Measurements from ENCODE around the gene TTC29. TPM values are rescaled to one million over a fixed set of nuclear protein-coding genes. Genes with fewer than 3 reads are reported as not detected.
"Not testable (repeated sequence)": the region's sequence is repeated elsewhere in the genome, so short reads cannot be mapped to it uniquely, and the experiment has no call there.

TTC29 gene
- total RNA-seq, 1 donor from 2014 or later = 0.78 TPM

DNA sequence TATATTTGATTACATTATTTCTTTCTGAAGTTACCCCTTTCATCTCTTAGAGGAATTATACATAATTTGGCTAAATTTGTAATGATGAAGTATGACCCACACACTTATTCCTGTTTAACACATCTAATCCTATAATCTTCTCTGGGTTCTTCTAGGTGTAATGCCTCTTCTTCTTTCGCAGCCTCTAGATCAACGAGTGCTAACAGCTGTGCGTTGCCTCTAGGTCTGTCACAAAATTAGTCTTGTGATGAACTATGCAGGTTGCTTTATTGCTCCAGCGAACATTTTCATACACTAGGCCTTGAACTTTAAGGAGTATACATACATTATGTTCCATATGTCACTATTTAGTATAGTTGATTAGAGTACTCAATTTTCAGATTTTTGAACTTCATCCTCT, 89.9 kb downstream of the TTC29 start:
- DNase-seq = no peak

DNA sequence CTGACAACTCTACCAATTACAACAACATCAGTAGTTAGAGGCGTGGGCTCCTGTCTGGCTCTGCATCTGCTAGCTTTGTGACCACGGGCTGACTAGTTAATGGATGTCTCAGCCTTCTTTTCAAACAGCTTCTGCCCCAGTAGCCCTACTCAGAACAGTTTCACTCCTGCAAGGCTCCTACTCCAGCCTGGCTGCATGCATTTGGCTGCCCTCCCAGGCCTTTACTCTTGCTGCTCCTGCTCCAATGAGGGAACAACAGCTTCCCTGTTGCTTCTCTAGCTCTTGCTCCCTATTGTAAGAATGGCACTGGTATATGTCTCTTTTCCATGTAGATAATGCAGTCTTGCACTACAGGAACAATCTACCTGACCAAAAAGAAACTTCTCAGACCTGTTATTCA, 93.3 kb downstream of the TTC29 start:
- no peak for DNase-seq

DNA sequence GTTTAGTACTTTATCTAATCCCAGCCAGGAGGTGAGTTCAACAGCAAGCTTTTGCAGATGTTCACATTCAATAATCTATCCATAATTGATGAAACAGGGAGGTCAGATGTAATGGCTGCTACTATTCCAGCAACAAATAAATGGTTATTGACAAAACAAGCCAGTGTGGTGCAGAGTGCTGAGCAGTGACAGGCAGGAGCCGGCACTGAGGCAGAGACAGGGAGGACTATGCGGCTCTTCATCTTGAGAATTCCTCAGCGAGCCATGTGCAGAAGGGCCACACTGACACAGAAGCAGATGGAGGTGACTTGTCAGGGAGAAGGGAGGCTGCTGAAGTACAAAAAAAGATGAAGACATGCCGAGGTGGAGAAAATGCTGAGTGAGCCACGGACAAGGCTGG, 98.3 kb downstream of the TTC29 start:
- no peak for DNase-seq

DNA sequence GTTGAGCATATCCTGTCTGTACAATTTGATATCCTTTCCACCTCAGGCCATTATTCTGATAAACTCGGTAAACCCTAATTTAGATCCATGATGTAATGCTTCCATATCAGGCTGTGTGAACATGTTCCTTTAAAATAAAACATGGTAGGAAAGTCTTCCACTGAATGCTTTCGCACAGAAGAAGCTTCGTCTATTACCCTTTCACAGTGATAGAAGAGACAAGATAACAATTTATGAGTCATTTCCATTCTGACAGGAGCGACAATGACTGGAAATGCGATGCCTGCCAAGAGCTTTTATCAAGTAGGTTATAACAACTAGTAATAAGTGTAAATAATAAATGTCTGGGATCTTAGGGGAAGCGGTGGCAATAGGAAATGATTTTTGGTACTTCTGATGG, 98.8 kb downstream of the TTC29 start:
- DNase-seq = no peak

DNA sequence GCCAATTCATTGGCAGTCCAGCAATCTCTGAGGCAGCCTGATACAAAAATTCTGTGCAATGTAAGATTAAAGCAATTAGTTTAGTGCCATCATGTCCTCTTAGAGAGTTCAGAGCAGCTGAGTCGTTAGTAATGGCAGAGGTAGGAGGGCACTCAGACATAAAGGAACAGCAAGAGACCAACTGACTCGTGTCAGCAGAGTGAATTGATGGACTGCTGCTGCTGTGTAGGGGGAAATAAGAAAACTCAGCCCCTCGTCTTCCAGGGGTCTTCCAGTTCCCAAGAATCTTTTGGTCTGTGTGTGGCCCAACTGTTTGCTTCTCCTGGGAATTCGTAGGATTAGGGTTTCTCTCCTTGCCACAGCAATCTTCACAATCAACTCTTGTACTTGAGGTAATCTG, 100.9 kb downstream of the TTC29 start:
- no peak for DNase-seq

DNA sequence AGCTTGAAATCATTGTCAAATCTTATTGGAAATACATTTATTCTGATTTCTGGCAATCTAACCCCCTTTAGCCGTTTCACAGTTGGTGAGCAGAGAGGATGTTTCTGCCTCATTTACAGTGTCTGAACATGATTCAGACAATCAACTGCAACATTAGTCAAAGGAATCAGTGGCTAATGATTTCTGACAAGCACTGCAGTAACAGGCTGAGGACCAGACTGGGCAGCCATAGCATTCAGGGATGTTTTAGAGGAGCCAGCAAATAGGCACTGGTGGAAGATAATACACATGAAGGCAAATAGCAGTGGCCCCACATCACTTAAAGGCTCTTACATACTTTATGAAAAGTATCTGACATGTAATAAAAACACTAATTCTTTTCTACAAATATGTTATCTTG, 102.8 kb downstream of the TTC29 start:
- no peak for DNase-seq

DNA sequence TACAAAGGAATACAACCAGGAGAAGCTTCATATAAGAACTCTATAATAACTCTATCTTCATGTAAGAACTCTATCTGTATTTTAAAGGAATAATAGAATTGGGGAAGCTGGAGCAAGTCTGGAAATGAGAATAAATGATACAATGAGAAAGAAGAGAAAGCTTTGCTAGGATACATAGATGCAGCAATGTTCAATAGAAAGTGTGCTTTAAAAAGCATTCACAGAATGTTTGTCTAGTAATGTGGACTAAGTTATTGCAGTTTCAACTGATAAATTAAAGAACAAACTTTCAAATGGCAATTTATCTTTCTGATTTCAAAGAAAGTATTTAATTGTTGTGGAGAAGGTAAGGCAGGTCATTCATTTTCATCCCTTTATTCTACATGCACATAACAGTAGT, 104.9 kb downstream of the TTC29 start:
- DNase-seq = no peak

DNA sequence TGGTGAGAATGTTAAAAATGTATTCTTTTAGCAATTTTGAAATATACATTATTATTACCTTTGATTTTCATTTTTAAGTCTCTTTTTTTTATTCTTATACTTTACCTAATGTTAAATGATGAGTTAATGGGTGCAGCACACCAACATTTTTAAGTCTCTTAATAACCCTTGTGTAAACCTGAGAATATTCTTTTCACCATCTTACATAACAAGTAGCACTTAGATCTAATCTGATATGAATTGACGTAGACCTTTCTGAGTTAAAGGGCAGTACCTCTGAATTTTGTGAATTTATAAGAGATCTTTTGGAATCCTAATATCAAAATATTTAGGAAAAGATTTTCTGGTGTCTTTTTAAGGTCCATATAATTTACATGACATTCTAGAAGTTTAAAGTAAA, 110.6 kb downstream of the TTC29 start:
- DNase-seq = no peak

DNA sequence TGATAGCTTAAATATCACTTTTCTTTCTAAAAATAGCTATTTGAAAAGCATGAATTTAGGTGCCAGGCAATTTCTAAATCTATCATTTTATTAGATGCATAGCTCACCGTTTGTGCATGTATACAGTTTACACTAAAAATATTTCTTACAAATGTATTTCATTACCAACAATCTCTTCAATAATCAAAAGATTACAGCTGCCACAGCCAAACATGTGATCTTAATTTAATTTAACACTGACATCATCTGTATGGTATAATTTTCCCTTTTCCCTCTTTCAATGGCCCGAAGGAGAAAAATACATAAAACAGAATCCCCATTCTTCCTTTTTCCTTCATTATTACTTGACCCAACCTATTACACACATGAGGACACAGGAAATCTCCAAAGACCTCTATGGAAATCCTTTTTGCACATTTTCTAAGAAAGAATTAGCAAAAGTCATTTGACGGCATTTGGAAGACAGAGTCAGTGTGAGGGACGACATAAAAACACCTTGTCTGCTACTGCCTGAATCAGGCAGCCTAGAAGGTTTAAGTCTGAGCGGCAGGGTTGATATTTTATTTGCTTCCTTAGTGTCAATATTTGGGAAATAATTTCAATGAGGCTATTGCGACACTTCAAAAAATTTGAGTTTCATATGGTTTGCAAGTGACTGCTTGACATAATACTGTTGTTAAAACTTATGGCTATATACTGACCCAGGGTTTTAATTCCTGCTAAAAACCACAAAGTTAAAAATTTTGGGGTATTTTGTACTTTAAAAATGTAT, 111.2 kb downstream of the TTC29 start:
- no peak for DNase-seq

DNA sequence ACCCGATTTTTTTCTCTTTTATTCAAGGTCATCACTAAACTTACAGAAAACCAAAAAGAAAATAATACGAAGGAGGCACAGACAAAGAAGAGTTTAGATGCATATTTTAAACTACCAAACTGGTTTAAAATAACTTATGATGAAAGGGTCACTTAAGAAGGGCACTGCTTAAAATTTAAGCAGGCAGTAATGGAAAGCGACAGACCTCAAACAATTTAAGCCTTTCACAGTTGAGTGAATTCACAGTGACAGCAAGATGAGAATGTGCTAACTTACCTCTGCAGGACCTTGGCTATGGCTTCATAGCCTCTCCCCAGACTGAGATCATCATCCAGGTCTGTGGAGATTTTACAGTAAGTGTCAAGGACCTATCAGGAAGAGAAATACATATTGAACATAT, 112.1 kb downstream of the TTC29 start:
- no peak for DNase-seq

DNA sequence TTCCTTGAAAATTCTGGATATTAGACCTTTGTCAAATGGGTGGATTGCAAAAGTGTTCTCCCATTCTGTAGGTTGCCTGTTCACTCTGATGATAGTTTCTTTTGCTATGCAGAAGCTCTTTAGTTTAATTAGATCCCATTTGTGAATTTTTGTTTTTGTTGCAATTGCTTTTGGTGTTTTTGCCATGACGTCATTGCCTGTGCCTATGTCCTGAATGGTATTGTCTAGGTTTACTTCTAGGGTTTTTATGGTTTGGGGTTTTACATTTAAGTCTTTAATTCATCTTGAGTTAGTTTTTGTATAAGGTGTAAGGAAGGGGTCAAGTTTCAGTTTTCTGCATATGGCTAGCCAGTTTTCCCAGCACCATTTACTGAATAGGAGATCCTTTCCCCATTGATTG, 122.7 kb downstream of the TTC29 start:
- not testable (repeated sequence) for DNase-seq

DNA sequence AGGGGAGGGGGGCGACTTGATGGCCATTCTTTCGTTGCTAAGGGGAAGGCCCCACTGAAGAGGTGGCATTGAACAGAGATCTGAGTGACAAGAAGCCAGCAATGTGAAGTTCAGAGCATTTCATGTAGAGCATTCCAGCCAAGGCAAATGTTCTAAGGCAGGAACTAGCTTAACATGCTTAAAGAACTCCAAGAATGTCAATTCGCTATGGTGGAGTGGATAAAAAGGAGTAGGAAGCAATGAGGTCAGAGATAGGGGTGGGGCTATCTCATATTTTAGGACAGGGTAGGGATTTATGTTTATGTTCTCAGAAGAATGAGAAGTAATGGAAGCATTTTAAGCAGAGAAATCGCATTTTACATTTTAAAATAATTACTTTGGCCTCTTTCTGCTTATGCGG, 130.9 kb downstream of the TTC29 start:
- no peak for DNase-seq

DNA sequence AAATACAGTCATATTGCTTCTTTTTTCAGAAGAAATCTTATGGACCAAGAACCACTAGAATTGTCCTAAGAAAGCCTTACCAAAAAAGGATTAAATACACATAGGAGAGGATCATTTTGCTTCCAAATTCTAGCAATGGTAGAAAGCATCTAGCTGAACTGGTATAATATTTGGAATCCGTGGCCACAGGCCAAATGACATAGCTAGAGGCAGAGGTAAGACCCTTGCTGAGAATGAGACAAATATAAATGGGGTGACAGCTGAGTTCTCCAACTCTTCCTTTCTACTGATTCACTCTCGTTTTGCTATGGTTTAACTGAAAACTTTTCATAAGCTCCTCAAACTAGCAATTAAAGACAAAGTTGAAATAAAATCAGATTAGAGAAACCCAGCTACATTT, 150.0 kb downstream of the TTC29 start:
- DNase-seq = no peak

DNA sequence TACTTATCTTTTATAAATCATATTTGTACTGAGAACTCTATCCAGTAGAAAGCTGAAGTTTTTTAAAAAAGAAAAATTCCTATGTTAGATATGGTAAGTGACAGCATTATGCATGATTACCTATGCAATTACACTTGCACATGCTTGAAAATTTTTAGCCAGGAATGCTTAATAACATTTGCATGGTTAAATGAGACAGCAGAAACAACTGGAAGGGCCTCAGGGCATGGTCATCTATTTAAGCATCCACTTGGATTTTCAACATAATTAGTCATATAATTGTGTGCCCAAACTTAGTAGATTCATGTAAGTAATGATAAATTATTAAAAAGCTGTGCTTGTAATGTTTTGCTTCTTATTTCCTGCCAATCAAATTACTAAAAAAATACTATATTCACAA, 151.9 kb downstream of the TTC29 start:
- DNase-seq = no peak

DNA sequence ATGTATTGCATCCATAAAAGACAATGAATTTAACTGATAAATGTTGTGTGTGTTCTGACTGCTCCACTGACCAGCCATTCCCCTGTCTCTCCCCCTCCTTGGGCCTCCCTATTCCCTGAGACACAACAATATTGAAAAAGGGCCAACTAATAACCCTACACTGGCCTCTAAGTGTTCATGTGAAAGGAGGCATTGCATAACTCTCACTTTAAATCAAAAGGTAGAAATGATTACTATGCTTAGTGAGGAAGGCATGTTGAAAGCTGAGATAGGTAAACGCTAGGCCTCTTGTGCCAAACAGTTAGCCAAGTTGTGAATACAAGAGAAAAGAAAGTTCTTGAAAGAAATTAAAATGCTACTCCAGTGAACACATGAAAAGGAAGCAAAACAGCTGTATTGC, 154.2 kb downstream of the TTC29 start:
- DNase-seq = no peak

DNA sequence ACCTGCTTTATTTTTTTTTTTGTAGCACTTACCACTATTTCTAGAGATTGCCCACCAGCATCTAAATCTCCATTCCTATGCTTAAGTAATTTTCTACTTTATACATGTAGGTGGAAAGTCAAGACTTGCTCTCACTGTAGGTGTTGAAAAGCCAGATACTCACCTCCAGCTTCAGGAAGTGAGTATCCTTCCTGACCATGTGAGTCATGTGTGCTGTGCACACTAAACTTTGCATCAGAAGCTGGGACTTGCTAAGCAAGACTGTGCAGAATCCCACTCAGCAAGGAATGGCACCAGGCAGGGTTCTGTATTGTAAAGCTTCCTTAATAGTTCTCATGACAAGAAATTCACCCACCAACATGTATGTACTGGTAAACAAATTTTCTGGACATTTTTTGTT, 155.1 kb downstream of the TTC29 start:
- no peak for DNase-seq

DNA sequence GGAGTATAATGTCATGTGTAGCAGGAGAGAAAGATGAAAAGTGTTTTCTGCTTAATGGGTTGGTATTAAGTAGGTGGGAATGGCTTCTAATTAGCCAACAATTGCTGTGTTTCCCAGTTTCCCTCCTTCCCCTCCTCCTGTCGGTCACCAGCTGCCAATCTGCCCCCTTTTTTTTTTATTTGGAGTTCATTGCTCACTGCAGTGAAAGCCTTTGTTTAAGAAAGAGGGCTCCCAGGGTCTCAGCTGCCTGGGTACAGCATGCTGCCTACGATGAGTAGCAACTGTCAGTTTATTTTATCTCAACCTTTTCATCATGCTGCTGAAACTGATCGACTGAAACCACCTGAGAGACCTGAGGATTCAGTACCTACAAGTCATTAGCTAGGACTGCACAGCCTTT, 157.9 kb downstream of the TTC29 start:
- no peak for DNase-seq

DNA sequence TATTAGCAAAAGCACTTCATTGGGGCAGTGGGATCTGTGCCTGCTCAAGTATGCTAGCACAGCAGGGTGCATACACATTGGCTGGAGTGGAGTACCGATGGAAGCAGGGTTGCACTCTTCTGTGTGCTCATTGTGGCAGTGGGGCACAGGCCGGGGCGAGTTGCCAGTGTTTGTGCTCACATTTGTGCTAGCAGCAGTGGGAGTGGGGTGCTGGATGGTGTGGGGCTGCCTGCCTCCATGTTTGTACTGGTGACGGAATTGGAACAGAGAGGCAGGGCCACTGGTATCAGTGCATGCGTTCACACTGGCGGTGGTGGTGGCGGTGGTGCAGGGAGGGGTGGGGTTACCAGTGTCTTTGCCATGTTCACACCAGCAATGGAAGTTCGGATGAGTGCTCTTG, 169.0 kb downstream of the TTC29 start:
- no peak for DNase-seq

DNA sequence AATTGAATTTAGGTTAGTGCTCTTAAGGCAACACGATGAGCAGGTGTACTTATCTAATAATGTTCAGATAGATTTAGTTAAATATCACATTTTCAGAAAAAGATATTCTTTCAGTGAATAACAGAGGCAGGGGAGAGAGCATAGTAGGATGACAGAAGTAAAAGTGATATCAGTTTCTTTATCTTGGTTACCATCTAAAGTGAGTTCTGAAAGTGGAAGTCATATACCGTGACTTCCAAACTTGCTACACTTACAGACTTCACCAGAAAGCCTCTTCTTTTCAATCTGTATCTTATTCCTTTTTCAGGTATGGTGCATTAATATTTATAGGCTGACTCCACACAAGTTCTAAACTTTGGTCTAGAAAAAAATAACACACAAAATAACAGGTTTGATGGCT, 182.1 kb downstream of the TTC29 start:
- no peak for DNase-seq

DNA sequence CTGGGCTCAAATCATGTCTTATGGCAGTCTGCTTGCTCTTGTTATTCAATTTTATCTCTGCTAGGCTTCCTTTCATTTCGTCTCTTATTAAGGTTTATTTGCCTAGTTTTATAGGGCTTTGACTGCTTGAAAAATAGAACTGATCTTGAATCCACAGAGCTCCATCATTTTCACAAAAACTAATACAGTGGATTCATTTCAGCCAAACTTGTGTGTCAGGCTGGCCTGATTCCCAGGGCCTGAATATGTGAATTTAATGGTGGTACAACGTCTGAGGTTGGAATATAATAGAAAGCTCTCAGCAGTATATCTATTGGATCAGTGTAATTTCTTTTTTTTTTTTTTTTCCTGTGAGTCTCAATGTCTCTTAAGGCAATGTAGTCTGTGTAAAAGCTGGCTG, 183.6 kb downstream of the TTC29 start:
- DNase-seq = no peak

DNA sequence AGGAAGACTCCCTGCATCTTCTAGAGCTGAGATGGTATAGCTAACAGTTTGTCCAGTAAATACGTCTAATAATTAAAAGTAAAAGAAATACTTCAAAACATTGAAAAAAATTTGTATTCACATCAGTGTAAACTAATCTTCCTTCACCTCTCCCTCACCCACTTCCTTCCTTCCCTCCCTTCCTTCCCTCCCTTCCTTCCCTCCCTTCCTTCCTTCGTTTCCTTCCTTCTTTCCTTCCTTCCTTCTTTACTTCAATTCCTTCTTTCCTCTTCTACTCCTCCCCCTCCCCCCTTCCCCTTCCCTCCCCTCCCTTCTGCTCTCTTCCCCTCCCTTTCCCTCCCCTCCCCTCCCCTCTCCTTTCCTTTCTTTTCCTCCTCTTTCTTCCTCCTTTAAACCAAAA, 203.2 kb downstream of the TTC29 start:
- DNase-seq = no peak

DNA sequence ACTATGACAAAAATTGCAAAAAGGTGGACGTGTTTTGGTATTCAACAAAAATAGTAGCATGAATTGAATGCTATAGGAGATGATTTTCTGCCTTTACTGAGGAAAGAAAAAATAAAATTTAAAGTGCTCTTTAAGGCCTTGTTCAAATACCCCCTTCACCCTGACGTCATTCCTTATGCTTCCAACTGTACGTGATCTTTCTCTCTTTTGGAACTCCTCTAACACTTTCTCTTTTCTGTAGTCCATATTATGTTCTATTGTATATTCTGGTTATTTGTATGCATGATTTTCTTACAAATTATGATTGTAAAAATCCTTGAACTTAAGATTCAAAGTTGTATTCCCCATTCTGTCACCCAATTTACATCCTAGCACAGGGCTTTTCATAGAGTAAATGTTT, 206.5 kb downstream of the TTC29 start:
- DNase-seq = no peak

DNA sequence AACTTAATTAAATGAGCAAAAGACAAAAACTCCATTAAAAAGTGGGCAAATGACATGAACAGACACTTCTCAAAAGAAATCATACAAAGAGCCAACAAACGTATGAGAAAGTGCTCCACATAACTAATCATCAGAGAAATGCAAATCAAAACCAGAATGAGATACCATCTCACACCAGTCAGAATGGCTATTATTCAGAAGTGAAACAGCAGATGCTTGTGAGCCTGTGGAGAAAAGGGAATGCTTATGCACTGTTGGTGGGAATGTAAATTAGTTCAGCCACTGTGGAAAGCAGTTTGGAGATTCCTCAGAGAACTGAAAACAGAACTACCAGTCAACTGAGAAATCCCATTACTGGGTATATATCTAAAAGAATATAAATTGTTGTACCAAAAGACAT, 222.1 kb downstream of the TTC29 start:
- DNase-seq = not testable (repeated sequence)

DNA sequence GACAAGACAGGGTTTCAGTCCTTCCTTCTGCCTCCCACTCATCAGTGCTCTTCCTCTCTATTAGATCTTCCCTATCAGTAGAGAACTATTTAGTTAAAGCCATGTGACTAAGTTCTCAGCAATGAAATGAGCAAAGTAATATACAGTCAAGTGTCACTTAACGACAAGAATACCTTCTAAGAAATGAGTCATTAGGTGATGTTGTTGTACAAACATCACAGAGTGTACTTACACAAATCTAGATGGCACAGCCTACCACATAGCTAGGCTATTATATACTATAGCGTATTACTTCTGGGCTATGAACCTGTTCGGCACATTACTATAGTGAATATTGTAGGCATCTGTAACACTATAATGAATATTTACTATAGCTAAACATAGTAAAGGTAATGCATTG, 235.7 kb downstream of the TTC29 start:
- DNase-seq = no peak

DNA sequence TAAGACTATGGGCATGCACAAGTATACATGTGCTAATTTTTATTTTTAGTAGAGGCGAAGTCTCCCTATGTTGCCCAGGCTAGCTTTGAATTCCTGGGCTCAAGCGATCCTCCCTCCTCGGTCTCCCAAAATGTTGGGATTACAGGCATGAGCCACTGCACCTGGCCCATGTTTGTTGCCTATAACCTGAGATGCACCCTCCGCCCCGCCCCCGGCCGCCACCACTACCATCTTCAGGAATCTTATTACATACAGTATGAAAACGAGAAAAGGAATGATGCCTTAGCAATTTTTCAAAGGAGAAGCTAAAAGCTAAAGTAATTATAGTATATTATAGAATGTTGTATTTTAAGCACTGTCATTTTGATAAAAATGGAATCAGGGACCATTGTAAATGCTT, 245.8 kb downstream of the TTC29 start:
- no peak for DNase-seq
